ENCODE measurements around the gene ZNF334.

ZNF334 gene

GRCh38 chr20:46488451-46488850 is 24.9 kb downstream of the ZNF334 start:
- DNase-seq (ENCODE audit: low read depth in 1 of 2, low spot score in 1 of 2): no peak

GRCh38 chr20:46487628-46488027 is 25.7 kb downstream of the ZNF334 start:
- DNase-seq (ENCODE audit: low read depth in 1 of 2, low spot score in 1 of 2): no peak

- no peak for DNase-seq (ENCODE audit: low read depth in 1 of 2, low spot score in 1 of 2)
Measured at GRCh38 chr20:46485431-46485830, 27.9 kb downstream of the ZNF334 start.

GRCh38 chr20:46484954-46485353 is 28.4 kb downstream of the ZNF334 start:
- DNase-seq (ENCODE audit: low read depth in 1 of 2, low spot score in 1 of 2): no peak

GRCh38 chr20:46483879-46484278 is 29.5 kb downstream of the ZNF334 start:
- no peak for DNase-seq (ENCODE audit: low read depth in 1 of 2, low spot score in 1 of 2)

- no peak for DNase-seq (ENCODE audit: low read depth in 1 of 2, low spot score in 1 of 2)
Measured at GRCh38 chr20:46482864-46483263, 30.5 kb downstream of the ZNF334 start.

- no peak for DNase-seq (ENCODE audit: low read depth in 1 of 2, low spot score in 1 of 2)
Measured at GRCh38 chr20:46477640-46478039, 35.7 kb downstream of the ZNF334 start.

GRCh38 chr20:46477225-46477624 is 36.1 kb downstream of the ZNF334 start:
- DNase-seq (ENCODE audit: low read depth in 1 of 2, low spot score in 1 of 2): no peak

- no peak for DNase-seq (ENCODE audit: low read depth in 1 of 2, low spot score in 1 of 2)
Measured at GRCh38 chr20:46468508-46468907, 44.9 kb downstream of the ZNF334 start.

GRCh38 chr20:46464451-46464850 is 48.9 kb downstream of the ZNF334 start:
- no peak for DNase-seq (ENCODE audit: low read depth in 1 of 2, low spot score in 1 of 2)

GRCh38 chr20:46463852-46464251 is 49.5 kb downstream of the ZNF334 start:
- no peak for DNase-seq (ENCODE audit: low read depth in 1 of 2, low spot score in 1 of 2)

GRCh38 chr20:46461808-46462207 is 51.6 kb downstream of the ZNF334 start:
- DNase-seq (ENCODE audit: low read depth in 1 of 2, low spot score in 1 of 2): no peak

GRCh38 chr20:46458866-46459750 is 54.3 kb downstream of the ZNF334 start:
- DNase-seq (ENCODE audit: low read depth in 1 of 2, low spot score in 1 of 2): no peak

- DNase-seq (ENCODE audit: low read depth in 1 of 2, low spot score in 1 of 2): no peak
Measured at GRCh38 chr20:46456255-46457028, 56.9 kb downstream of the ZNF334 start.

GRCh38 chr20:46455729-46456128 is 57.6 kb downstream of the ZNF334 start:
- DNase-seq (ENCODE audit: low read depth in 1 of 2, low spot score in 1 of 2): no peak
